ENCODE results near the gene SRPRB. TPM values are rescaled to one million over a fixed set of nuclear protein-coding genes. Genes with fewer than 3 reads are reported as not detected.

The SRPRB gene
- total RNA-seq, 1 experiment from 2014 or later: 54.8 TPM

DNA sequence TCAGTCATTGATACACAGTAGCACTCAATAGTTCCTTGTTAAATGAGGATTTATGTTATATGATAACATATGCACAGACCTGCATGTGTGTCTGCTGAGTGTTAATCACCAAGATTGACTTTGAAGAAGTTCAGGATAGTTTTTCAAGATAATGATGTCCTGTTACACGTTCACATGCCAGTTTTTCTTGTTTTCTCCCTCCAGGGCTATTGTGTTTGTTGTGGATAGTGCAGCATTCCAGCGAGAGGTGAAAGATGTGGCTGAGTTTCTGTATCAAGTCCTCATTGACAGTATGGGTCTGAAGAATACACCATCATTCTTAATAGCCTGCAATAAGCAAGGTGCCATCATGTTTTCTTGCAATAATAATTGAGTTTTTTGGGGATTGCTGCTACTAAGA lies 9.8 kb downstream of the SRPRB start:
- TF ChIP-seq, protein P1, sequence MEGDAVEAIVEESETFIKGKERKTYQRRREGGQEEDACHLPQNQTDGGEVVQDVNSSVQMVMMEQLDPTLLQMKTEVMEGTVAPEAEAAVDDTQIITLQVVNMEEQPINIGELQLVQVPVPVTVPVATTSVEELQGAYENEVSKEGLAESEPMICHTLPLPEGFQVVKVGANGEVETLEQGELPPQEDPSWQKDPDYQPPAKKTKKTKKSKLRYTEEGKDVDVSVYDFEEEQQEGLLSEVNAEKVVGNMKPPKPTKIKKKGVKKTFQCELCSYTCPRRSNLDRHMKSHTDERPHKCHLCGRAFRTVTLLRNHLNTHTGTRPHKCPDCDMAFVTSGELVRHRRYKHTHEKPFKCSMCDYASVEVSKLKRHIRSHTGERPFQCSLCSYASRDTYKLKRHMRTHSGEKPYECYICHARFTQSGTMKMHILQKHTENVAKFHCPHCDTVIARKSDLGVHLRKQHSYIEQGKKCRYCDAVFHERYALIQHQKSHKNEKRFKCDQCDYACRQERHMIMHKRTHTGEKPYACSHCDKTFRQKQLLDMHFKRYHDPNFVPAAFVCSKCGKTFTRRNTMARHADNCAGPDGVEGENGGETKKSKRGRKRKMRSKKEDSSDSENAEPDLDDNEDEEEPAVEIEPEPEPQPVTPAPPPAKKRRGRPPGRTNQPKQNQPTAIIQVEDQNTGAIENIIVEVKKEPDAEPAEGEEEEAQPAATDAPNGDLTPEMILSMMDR (conservative IDR thresholded peaks at IDR 0.05): no peak

More for the DNA sequence above, 9.8 kb downstream of the SRPRB start:
- Histone ChIP-seq H2AK5ac (ENCODE audit: insufficient read length, low read length) (no peak overlapping the region), H4K20me1 (ENCODE audit: control insufficient read depth, insufficient read depth, insufficient read length) (no peaks in the 10 kb centered on the region), H3K9me3 (ENCODE audit: control insufficient read depth, low read depth, low read length) (no peaks in the 10 kb centered on the region), H4K91ac (ENCODE audit: insufficient read length, low read depth, low read length) (no peak overlapping the region), H3K4me1 (ENCODE audit: insufficient read depth, low read length) (no peaks in the 10 kb centered on the region), H3K79me1 (ENCODE audit: insufficient read depth, low read depth, low read length, poor library complexity, severe bottlenecking) (no peaks in the 10 kb centered on the region), H3K79me2 (ENCODE audit: insufficient read depth, low read length) (no peaks in the 10 kb centered on the region), H3K4ac (ENCODE audit: low read depth, low read length) (no peak overlapping the region), H4K8ac (replicated peaks; ENCODE audit: insufficient read length, low read depth, low read length) (no peak overlapping the region), H3K56ac (ENCODE audit: insufficient read length, low read depth, low read length) (no peak overlapping the region), H2BK15ac (ENCODE audit: low read depth, low read length) (no peak overlapping the region), H3K23me2 (ENCODE audit: insufficient read length, low read depth, low read length, poor library complexity, severe bottlenecking) (no peaks in the 10 kb centered on the region), H2BK12ac (ENCODE audit: insufficient read length, low read depth, low read length) (no peak overlapping the region), H3K14ac (ENCODE audit: insufficient read depth, low read length) (no peak overlapping the region), H3K23ac (ENCODE audit: insufficient read length, low read depth, low read length) (no peak overlapping the region), H3K9ac (ENCODE audit: extremely low read depth, insufficient read length, low read length) (no peak overlapping the region), H2BK5ac (ENCODE audit: insufficient read length, low read length) (no peak overlapping the region), H3K18ac (ENCODE audit: insufficient read length, low read depth, low read length) (no peak overlapping the region), H2BK120ac (ENCODE audit: low read depth, low read length, poor library complexity, severe bottlenecking) (no peak overlapping the region), H4K5ac (ENCODE audit: insufficient read length, low read depth, low read length) (no peak overlapping the region), H3K27ac (ENCODE audit: insufficient read length, low read depth, low read length) (no peak overlapping the region), H2BK20ac (ENCODE audit: low read depth, low read length, poor library complexity, severe bottlenecking) (no peak overlapping the region), H3K27me3 (ENCODE audit: insufficient read depth, low read length) (no peaks in the 10 kb centered on the region), H3T11ph (ENCODE audit: low read length) (no peak overlapping the region), H2AFZ (ENCODE audit: low read length) (no peak overlapping the region), H3K4me2 (ENCODE audit: insufficient read depth, insufficient read length, low read length) (no peak overlapping the region)
- DNase-seq: no peak
- WGBS (ENCODE audit: extremely low coverage, insufficient read length, low lambda C conversion rate): no CpG with 5 or more reads among the region's 2 CpGs
- Mint-ChIP-seq H3K27me3 (ENCODE audit: low read depth) (no peaks in the 10 kb centered on the region), H3K9me3 (no peaks in the 10 kb centered on the region), H3K27ac (no peak overlapping the region), H3K4me3 (no peak overlapping the region), H3K4me1 (no peaks in the 10 kb centered on the region), H3K36me3 (ENCODE audit: insufficient read depth in 1 of 3, low read depth in 3 of 3) (peaks cover 19 to 70% (median 48%) of the 10 kb centered on the region in 3 experiments; a peak in 6 of 7 replicates)
